HG02884 (cell line): ENCODE measurements around the gene IGFBP7.
"Not testable (repeated sequence)": the region's sequence is repeated elsewhere in the genome, so short reads cannot be mapped to it uniquely, and the experiment has no call there.

ENCODE experiments used
- ATAC-seq: cut with Tn5 transposase; IDR thresholded peaks from one replicate; pipeline ENCODE4 v1.9.1; 2021; ENCODE audit warnings: mild to moderate bottlenecking, moderate library complexity; ENCODE audit not compliant: unreplicated experiment

The IGFBP7 gene

GRCh38 chr4:57075367-57075766, 34.8 kb downstream of the IGFBP7 start:
- ATAC-seq, result no peak

DNA sequence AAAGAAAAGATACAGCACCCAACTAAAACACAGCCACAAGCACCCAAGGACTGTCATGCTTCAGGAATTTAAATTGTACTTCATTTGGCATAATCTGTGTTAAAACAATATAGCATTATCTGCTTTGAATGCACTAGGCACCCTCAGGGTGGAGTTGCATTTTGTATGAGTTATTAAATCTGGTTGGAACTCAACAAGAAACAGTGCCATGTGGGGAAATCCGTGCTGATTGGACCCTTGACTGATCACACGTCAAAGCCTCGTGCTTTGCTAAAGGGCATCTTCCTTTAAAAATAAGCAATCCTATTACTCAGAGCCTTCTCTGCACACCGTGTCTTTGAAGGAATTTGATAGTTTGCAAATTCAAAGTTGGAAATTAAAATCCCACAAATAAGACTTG, 35.4 kb downstream of the IGFBP7 start:
- no peak for ATAC-seq

- ATAC-seq, result no peak
Observed at GRCh38 chr4:57073559-57073958, 36.6 kb downstream of the IGFBP7 start.

GRCh38 chr4:57071326-57071725, 38.9 kb downstream of the IGFBP7 start:
- ATAC-seq, result no peak

DNA sequence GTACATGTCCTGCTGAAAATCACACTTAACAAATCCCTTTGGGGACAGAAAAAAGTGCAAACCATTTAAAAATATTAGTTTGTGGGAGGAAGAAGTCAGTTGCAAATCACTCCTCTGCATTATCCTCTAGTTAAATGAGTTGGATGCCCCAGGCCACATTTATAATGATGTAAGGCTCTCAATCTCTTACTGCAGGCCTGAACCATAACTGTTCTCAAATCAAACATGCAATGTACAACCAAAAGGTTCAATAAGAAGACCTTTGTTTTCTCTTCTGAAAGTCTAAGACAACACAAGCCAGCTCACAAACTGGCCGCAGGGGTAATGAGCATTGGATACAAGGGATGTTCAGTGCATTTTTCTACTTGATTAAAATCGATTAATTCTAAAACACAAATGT, 39.7 kb downstream of the IGFBP7 start:
- no peak for ATAC-seq

GRCh38 chr4:57068237-57068981, 41.8 kb downstream of the IGFBP7 start:
- ATAC-seq, result no peak

DNA sequence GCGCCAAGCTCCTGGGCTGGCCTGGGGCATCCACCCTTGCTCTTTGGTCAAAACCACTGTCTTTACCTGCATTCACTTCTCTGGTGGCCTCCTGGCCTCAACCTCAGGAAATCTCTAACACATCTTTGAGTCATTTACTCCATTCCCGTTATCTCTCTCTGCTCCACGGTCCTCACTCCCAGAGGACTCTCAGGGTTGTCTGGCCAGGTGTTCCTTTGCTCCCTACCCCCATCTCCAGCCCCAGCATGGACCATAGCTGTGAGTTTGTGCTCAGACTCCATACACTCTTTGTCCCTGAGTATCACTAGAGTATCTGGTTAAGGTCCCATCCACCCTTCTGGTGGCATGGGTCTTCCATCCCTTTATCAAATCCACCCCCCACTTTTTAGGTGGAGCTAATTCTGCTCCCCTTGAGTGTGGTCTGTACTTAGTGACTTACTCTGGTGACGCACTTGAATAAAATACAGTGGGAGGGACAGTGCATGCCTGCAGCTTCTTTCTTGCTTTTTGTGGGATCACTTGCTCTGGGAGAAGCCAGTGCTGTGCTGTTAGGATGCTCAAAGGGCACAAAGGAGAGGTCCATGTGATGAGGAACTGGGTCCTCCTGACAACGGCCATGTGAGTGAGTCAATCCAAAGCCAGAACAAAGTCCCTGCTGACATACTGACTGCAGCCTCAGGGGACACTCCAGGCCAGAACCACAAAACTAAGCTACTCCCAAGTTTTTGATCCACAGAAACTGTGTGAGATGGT, 44.3 kb downstream of the IGFBP7 start:
- no peak for ATAC-seq

GRCh38 chr4:57064811-57065711, 45.1 kb downstream of the IGFBP7 start:
- no peak for ATAC-seq

- no peak for ATAC-seq
Observed at GRCh38 chr4:57064120-57064519, 46.1 kb downstream of the IGFBP7 start.

DNA sequence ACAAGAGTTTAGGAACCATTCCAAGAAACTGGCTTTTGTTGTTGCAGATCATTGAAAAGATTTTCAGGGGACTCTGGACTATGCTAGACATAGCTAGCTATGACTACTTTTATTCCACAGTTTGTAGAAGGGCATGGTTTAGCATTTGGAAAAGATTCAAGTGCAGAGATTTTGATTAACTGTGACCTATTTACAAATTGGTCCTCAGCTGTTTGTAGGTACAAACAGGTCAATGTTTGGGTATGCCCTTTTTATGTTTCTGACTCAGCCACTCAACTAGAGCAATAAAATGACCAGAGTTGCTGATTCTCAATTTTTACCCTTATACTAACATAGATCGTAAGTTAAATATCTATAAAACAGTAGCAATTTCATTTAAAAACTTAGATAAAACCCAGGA, 46.7 kb downstream of the IGFBP7 start:
- no peak for ATAC-seq

DNA sequence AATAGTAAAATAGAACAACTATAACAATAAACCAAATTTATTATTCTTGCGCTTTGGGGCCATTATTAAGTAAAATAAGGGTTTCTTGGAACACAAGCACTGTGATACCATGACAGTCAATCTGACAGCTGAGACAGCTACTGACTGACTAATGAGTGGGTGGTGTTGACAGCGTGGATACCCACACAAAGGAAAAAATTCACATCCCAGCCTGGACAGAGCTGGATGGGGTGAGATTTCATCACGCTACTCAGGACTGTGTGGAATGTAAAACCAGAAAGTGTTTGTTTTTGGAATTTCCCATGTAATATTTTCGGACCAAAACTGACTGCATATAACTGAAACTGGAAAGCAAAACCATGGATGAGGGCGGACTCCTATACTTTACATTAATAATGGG, 48.8 kb downstream of the IGFBP7 start:
- ATAC-seq, result no peak

GRCh38 chr4:57060717-57061067, 49.5 kb downstream of the IGFBP7 start:
- not testable (repeated sequence) for ATAC-seq

DNA sequence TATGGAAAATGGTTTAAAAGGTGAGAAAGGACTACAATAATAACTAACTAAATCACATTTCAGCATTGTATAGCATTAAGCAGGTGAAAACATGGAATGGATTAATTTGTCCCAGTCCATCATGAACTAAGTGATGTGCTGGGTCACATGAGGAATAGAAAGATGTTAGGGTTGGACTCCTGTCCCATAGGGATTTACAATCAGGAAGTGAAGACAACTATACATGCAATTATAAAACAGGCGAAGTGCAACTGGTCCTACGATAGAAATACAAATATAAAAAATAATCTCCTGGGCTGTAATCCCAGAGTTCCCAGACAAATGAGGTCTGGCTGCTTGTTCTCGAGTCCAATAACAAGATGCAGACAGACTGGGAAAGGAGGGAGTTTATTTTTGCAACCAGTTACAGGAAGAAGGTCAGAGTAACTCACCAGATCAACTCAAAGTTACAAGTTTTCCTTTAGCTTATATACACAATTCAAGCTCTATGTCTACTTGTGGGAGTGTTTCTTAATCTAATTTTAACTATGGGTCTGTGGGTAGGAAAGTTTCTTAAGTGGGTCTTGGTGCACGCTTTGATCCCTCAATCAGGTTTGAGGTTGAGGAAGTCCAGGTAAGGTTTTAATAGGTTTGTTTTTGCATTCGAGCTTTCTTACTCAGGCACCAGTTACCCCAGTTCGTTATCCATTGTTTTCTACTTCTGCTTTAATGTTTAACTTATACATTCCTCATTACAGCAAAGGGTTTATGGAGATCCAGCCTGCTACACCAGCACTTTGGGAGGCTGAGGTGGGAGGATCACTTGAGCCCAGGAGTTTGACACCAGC, 50.1 kb downstream of the IGFBP7 start:
- no peak for ATAC-seq

GRCh38 chr4:57055886-57056285, 54.3 kb downstream of the IGFBP7 start:
- no peak for ATAC-seq

- ATAC-seq, result no peak
Observed at GRCh38 chr4:57053508-57053907, 56.7 kb downstream of the IGFBP7 start.

- no peak for ATAC-seq
Observed at GRCh38 chr4:57051524-57051923, 58.7 kb downstream of the IGFBP7 start.

GRCh38 chr4:57051095-57051494, 59.1 kb downstream of the IGFBP7 start:
- ATAC-seq, result no peak

GRCh38 chr4:57048590-57049304, 61.4 kb downstream of the IGFBP7 start:
- ATAC-seq, result no peak

- ATAC-seq, result not testable (repeated sequence)
Observed at GRCh38 chr4:57047046-57047445, 63.1 kb downstream of the IGFBP7 start.

DNA sequence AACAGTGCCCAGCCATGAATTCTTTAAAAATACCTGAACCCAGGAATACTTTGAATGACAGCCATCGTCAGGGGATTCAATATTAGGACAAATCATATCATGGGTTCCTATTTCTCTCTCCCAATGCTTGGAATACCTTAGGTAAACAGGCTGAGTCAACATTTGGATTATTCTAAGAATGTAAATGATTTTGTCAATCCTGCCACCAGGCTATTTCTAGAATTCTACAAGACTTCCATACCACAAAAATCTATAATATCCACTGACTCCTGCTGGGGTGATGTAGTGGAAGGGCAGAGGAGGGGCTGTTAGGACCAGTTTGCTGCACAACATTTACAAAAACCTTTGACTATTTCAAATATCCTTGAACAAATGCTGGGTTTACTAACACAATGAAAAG, 65.2 kb downstream of the IGFBP7 start:
- no peak for ATAC-seq
